Measurements from ENCODE around the gene PPFIA2. TPM values are rescaled to one million over a fixed set of nuclear protein-coding genes. Genes with fewer than 3 reads are reported as not detected.

Gene PPFIA2
- total RNA-seq, 2 donors from 2014 or later, result not detected

GRCh38 chr12:81332054-81332453 lies 427.1 kb downstream of the PPFIA2 start:
- peaks cover 7% of the 10 kb centered on the region in 2 donors for H3K9me3 Mint-ChIP-seq
- ATAC-seq (replicated peaks in 1 of 2), result no peak
- H3K27ac Mint-ChIP-seq, result no peak overlapping the region
- H3K4me3 Mint-ChIP-seq, result no peak overlapping the region
- H3K4me1 Mint-ChIP-seq (ENCODE audit: low read depth), result no peaks in the 10 kb centered on the region
- H3K36me3 Mint-ChIP-seq (ENCODE audit: insufficient read depth in 2 of 2), result no peaks in the 10 kb centered on the region
- DNase-seq, result no peak
- H3K27me3 Mint-ChIP-seq (ENCODE audit: low read depth), result no peaks in the 10 kb centered on the region

GRCh38 chr12:81330480-81330879 lies 428.7 kb downstream of the PPFIA2 start:
- Mint-ChIP-seq H3K27ac (no peak overlapping the region), H3K36me3 (ENCODE audit: insufficient read depth in 2 of 2) (no peaks in the 10 kb centered on the region), H3K4me3 (no peak overlapping the region), H3K9me3 (peaks cover 6 to 7% of the 10 kb centered on the region in 2 donors), H3K27me3 (ENCODE audit: low read depth) (no peaks in the 10 kb centered on the region), H3K4me1 (ENCODE audit: low read depth) (no peaks in the 10 kb centered on the region)
- no peak for ATAC-seq (replicated peaks in 1 of 2)
- no peak for DNase-seq

- H3K36me3 Mint-ChIP-seq (ENCODE audit: insufficient read depth in 2 of 2), result no peaks in the 10 kb centered on the region
- DNase-seq, result no peak
- no peak for ATAC-seq (replicated peaks in 1 of 2)
- no peak overlapping the region for H3K4me3 Mint-ChIP-seq
- H3K4me1 Mint-ChIP-seq (ENCODE audit: low read depth), result no peaks in the 10 kb centered on the region
- H3K9me3 Mint-ChIP-seq, result peaks cover 1 to 6% of the 10 kb centered on the region in 2 donors
- H3K27me3 Mint-ChIP-seq (ENCODE audit: low read depth), result no peaks in the 10 kb centered on the region
- no peak overlapping the region for H3K27ac Mint-ChIP-seq
Measured at GRCh38 chr12:81329085-81329484, 430.1 kb downstream of the PPFIA2 start.

GRCh38 chr12:81327425-81327824 lies 431.7 kb downstream of the PPFIA2 start:
- no peaks in the 10 kb centered on the region for H3K36me3 Mint-ChIP-seq (ENCODE audit: insufficient read depth in 2 of 2)
- no peak overlapping the region for H3K27ac Mint-ChIP-seq
- ATAC-seq (replicated peaks in 1 of 2) (no peak), DNase-seq (no peak)
- peaks cover 1 to 6% of the 10 kb centered on the region in 2 donors for H3K9me3 Mint-ChIP-seq
- H3K4me3 Mint-ChIP-seq, result no peak overlapping the region
- no peaks in the 10 kb centered on the region for H3K4me1 Mint-ChIP-seq (ENCODE audit: low read depth)
- H3K27me3 Mint-ChIP-seq (ENCODE audit: low read depth), result no peaks in the 10 kb centered on the region

- Mint-ChIP-seq H3K36me3 (ENCODE audit: insufficient read depth in 2 of 2) (no peaks in the 10 kb centered on the region), H3K27ac (no peak overlapping the region), H3K27me3 (ENCODE audit: low read depth) (no peaks in the 10 kb centered on the region), H3K9me3 (peaks cover 0 to 2% of the 10 kb centered on the region in 2 donors), H3K4me1 (ENCODE audit: low read depth) (no peaks in the 10 kb centered on the region), H3K4me3 (no peak overlapping the region)
- ATAC-seq (replicated peaks in 1 of 2) (no peak), DNase-seq (no peak)
Measured at GRCh38 chr12:81325086-81325485, 434.1 kb downstream of the PPFIA2 start.

- H3K4me1 Mint-ChIP-seq (ENCODE audit: low read depth), result no peaks in the 10 kb centered on the region
Measured at GRCh38 chr12:81314903-81315531, 444.1 kb downstream of the PPFIA2 start.

GRCh38 chr12:81303935-81304334 lies 455.2 kb downstream of the PPFIA2 start:
- no peak for ATAC-seq (replicated peaks in 1 of 2)
- Mint-ChIP-seq H3K27ac (no peak overlapping the region), H3K4me3 (no peak overlapping the region), H3K9me3 (peaks cover 5 to 8% of the 10 kb centered on the region in 2 donors), H3K36me3 (ENCODE audit: insufficient read depth in 2 of 2) (no peaks in the 10 kb centered on the region), H3K4me1 (ENCODE audit: low read depth) (no peaks in the 10 kb centered on the region), H3K27me3 (ENCODE audit: low read depth) (no peaks in the 10 kb centered on the region)
- DNase-seq, result no peak

More at GRCh38 chr12:81314903-81315531, 444.1 kb downstream of the PPFIA2 start:
- DNase-seq, result no peak
- ATAC-seq (replicated peaks in 1 of 2), result no peak
- Mint-ChIP-seq H3K27me3 (ENCODE audit: low read depth) (no peaks in the 10 kb centered on the region), H3K9me3 (peaks cover 1 to 7% of the 10 kb centered on the region in 2 donors), H3K4me3 (no peak overlapping the region), H3K27ac (no peak overlapping the region), H3K36me3 (ENCODE audit: insufficient read depth in 2 of 2) (no peaks in the 10 kb centered on the region)

- no peaks in the 10 kb centered on the region for H3K4me1 Mint-ChIP-seq (ENCODE audit: low read depth)
Measured at GRCh38 chr12:81300454-81300853, 458.7 kb downstream of the PPFIA2 start.

GRCh38 chr12:81297601-81298000 lies 461.5 kb downstream of the PPFIA2 start:
- Mint-ChIP-seq H3K27me3 (ENCODE audit: low read depth) (no peaks in the 10 kb centered on the region), H3K36me3 (ENCODE audit: insufficient read depth in 2 of 2) (no peaks in the 10 kb centered on the region), H3K4me3 (no peak overlapping the region), H3K27ac (no peak overlapping the region), H3K4me1 (ENCODE audit: low read depth) (no peaks in the 10 kb centered on the region), H3K9me3 (peaks cover 3 to 4% of the 10 kb centered on the region in 2 donors)
- no peak for DNase-seq
- ATAC-seq (replicated peaks in 1 of 2), result no peak

More at GRCh38 chr12:81300454-81300853, 458.7 kb downstream of the PPFIA2 start:
- Mint-ChIP-seq H3K9me3 (peaks cover 3 to 4% of the 10 kb centered on the region in 2 donors), H3K4me3 (no peak overlapping the region), H3K27ac (no peak overlapping the region), H3K36me3 (ENCODE audit: insufficient read depth in 2 of 2) (no peaks in the 10 kb centered on the region), H3K27me3 (ENCODE audit: low read depth) (no peaks in the 10 kb centered on the region)
- DNase-seq (no peak), ATAC-seq (replicated peaks in 1 of 2) (no peak)

GRCh38 chr12:81296556-81297305 lies 462.4 kb downstream of the PPFIA2 start:
- Mint-ChIP-seq H3K36me3 (ENCODE audit: insufficient read depth in 2 of 2) (no peaks in the 10 kb centered on the region), H3K27ac (no peak overlapping the region), H3K4me1 (ENCODE audit: low read depth) (no peaks in the 10 kb centered on the region), H3K27me3 (ENCODE audit: low read depth) (no peaks in the 10 kb centered on the region), H3K4me3 (no peak overlapping the region), H3K9me3 (peaks cover 2 to 4% of the 10 kb centered on the region in 2 donors)
- DNase-seq, result no peak
- no peak for ATAC-seq (replicated peaks in 1 of 2)

- Mint-ChIP-seq H3K27ac (no peak overlapping the region), H3K36me3 (ENCODE audit: insufficient read depth in 2 of 2) (no peaks in the 10 kb centered on the region), H3K27me3 (ENCODE audit: low read depth) (no peaks in the 10 kb centered on the region), H3K4me1 (ENCODE audit: low read depth) (no peaks in the 10 kb centered on the region), H3K4me3 (no peak overlapping the region), H3K9me3 (peaks cover 0 to 2% of the 10 kb centered on the region in 2 donors)
- ATAC-seq (replicated peaks in 1 of 2) (no peak), DNase-seq (no peak)
Measured at GRCh38 chr12:81295251-81295650, 463.9 kb downstream of the PPFIA2 start.

- no peaks in the 10 kb centered on the region for H3K27me3 Mint-ChIP-seq (ENCODE audit: low read depth)
- no peak overlapping the region for H3K4me3 Mint-ChIP-seq
- no peak for DNase-seq
- no peak for ATAC-seq (replicated peaks in 1 of 2)
- peaks cover 0 to 2% of the 10 kb centered on the region in 2 donors for H3K9me3 Mint-ChIP-seq
- no peaks in the 10 kb centered on the region for H3K36me3 Mint-ChIP-seq (ENCODE audit: insufficient read depth in 2 of 2)
- H3K4me1 Mint-ChIP-seq (ENCODE audit: low read depth), result no peaks in the 10 kb centered on the region
- H3K27ac Mint-ChIP-seq, result no peak overlapping the region
Measured at GRCh38 chr12:81294325-81295190, 464.6 kb downstream of the PPFIA2 start.

- Mint-ChIP-seq H3K36me3 (ENCODE audit: insufficient read depth in 2 of 2) (no peaks in the 10 kb centered on the region), H3K4me3 (no peak overlapping the region), H3K27me3 (ENCODE audit: low read depth) (no peaks in the 10 kb centered on the region), H3K27ac (no peak overlapping the region), H3K4me1 (ENCODE audit: low read depth) (no peaks in the 10 kb centered on the region), H3K9me3 (peaks cover 0 to 1% of the 10 kb centered on the region in 2 donors)
- no peak for DNase-seq
- ATAC-seq (replicated peaks in 1 of 2), result no peak
Measured at GRCh38 chr12:81288651-81289050, 470.5 kb downstream of the PPFIA2 start.
